ENCODE results near the gene REEP3. TPM values are rescaled to one million over a fixed set of nuclear protein-coding genes. Genes with fewer than 3 reads are reported as not detected.

Gene REEP3
- total RNA-seq, 4 donors from 2014 or later: 63.4 to 79.6 (median 73.1) TPM

DNA sequence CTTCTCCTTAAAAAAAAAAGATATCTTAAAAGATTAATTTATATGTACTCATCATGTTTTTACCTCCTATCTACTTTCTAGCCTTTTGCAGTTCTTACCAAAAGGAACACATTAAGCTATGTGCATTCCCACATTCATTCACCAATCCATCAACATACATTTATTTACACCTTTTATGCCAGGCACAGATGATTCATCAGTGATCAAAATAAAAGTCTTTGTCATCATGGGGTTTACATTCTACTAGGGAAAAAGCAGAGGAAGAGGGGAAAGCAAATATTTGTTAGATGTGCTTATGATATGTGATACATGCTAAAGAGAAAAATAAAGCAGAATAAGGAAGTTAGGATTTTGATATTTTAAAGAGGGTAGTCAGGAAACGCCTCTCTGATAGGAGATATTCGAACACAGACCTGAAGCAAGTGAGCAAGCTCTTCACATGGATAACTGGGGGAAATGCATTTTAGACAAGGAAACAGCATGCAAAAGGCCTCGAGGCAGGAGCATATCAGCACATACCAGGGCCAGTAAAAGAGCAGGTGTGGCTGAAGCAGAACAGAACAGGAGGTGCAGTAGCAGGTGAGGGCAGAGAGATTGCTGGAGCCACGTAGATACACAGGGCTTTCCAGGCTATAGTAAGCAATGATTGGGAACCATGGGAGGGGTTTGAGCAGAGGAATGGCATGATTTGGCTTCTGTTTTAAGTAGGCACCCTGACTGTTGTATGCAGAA is 67.4 kb downstream of the REEP3 start:
- Histone ChIP-seq H3K27me3 (no peaks in the 10 kb centered on the region), H3K36me3 (no peaks in the 10 kb centered on the region), H3K4me3 (replicated peaks in 1 of 3) (no peak overlapping the region), H3K4me1 (peaks cover 19 to 24% of the 10 kb centered on the region in 2 donors), H3K9me3 (no peaks in the 10 kb centered on the region), H3K27ac (no peak overlapping the region)
- intact Hi-C loops (cut with DNase I): no loop called here
- no peak for DNase-seq
- no peak for TF ChIP-seq POLR2A (IDR thresholded peaks at IDR 0.05)
- TF ChIP-seq, protein P1, sequence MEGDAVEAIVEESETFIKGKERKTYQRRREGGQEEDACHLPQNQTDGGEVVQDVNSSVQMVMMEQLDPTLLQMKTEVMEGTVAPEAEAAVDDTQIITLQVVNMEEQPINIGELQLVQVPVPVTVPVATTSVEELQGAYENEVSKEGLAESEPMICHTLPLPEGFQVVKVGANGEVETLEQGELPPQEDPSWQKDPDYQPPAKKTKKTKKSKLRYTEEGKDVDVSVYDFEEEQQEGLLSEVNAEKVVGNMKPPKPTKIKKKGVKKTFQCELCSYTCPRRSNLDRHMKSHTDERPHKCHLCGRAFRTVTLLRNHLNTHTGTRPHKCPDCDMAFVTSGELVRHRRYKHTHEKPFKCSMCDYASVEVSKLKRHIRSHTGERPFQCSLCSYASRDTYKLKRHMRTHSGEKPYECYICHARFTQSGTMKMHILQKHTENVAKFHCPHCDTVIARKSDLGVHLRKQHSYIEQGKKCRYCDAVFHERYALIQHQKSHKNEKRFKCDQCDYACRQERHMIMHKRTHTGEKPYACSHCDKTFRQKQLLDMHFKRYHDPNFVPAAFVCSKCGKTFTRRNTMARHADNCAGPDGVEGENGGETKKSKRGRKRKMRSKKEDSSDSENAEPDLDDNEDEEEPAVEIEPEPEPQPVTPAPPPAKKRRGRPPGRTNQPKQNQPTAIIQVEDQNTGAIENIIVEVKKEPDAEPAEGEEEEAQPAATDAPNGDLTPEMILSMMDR (IDR thresholded peaks at IDR 0.05): no peak
- 85 to 87% methylated on average over 4 of the region's 4 CpGs for WGBS, 2 donors

DNA sequence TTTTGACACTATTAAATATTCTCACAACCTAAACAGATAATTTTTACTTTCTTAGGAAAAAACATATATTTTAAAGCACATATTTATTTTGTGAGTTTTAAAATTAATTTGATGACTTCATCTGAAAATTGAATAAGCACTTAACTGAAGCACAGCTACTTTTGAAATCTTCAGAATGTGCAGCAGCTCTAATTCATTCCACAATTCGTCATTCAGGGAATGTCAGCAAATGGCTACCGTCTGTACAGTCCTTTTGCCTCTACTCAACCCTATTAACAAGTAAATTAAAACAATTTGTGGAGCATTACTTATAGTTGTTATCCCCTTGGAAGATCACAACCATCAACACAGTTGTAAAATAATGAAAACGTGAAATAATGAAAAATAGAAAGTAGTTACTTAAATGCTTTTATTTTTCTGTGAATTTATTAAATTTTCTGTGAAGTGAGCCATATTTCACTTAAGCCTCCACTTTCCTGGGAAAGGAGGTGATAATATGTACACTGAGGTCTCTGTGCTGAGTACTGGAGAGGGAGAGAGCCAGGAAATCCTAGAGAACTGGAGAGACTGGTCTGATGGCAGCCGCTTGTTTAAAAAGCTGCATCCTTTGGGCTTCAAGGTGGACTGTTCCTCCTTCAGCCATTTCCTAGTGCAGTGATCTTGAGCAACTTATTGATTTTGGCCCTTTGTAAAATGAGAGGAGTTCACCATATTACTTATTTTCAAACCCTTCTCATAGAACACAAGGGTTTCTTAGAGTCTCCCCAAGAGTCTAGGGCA is 70.6 kb downstream of the REEP3 start:
- 74 to 86% methylated on average over 4 of the region's 4 CpGs for WGBS, 2 donors
- H3K4me1 ChIP-seq: peaks cover 18 to 27% of the 10 kb centered on the region in 2 donors
- H3K36me3 ChIP-seq: no peaks in the 10 kb centered on the region
- intact Hi-C loops (cut with DNase I): no loop called here
- DNase-seq: no peak
- H3K27ac ChIP-seq: no peak overlapping the region
- no peaks in the 10 kb centered on the region for H3K9me3 ChIP-seq
- no peaks in the 10 kb centered on the region for H3K27me3 ChIP-seq
- no peak for TF ChIP-seq POLR2A (IDR thresholded peaks at IDR 0.05)
- TF ChIP-seq, protein P1 (IDR thresholded peaks at IDR 0.05): no peak
- no peak overlapping the region for H3K4me3 ChIP-seq (replicated peaks in 1 of 3)

DNA sequence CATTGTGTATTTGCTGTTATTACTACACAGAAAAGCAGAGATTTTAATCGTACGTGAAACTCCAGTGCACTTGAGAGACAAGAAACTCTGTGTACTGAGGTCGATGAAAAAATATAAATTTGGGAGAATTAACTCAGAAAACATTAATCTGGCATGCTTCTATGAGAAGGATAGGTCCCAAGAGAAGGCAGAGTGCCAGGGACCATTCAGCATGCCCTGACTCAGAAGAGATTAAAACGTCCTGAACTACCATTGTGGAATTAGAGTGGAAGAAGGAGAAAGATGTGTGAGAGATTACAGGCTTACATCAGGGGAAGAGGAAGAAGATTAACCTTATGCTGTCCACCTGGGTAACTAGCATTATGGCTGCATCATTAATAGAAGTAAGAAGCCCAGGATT is 72.4 kb downstream of the REEP3 start:
- H3K4me1 ChIP-seq: peaks cover 15 to 26% of the 10 kb centered on the region in 2 donors

DNA sequence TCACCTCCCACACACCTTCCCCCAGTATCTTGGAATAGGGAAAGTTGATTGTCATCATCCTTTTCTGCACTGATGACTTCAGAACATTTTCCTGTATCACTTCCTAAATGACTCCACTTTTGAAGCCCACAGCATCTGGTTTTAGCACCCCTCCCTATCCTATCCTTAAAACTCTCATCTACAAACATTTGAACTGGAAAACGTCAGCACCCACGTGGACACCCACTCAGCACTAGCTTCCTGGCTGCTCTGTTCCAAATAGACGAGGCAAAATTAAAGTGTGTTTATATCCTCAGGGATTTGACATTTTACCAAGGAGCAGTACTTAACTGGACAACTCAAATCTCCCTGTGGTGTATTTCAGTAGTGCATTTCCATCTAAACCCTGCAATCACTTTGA is 73.9 kb downstream of the REEP3 start:
- Histone ChIP-seq H3K9me3 (no peaks in the 10 kb centered on the region), H3K4me3 (replicated peaks in 1 of 3) (no peak overlapping the region), H3K36me3 (no peaks in the 10 kb centered on the region), H3K27me3 (no peaks in the 10 kb centered on the region), H3K27ac (no peak overlapping the region), H3K4me1 (peaks cover 15 to 26% of the 10 kb centered on the region in 2 donors)
- DNase-seq: no peak
- WGBS, 2 donors: 33 to 52% methylated on average over 3 of the region's 3 CpGs
- intact Hi-C loops (cut with DNase I): no loop called here
- no peak for TF ChIP-seq POLR2A (IDR thresholded peaks at IDR 0.05)
- TF ChIP-seq, protein P1 (IDR thresholded peaks at IDR 0.05): peak in 1 of 6 experiments; percentile 10

More for the DNA sequence above, 72.4 kb downstream of the REEP3 start:
- Histone ChIP-seq H3K36me3 (no peaks in the 10 kb centered on the region), H3K9me3 (no peaks in the 10 kb centered on the region), H3K27ac (no peak overlapping the region), H3K27me3 (no peaks in the 10 kb centered on the region), H3K4me3 (replicated peaks in 1 of 3) (no peak overlapping the region)
- DNase-seq: no peak
- WGBS, 2 donors: 54 to 65% methylated on average over 4 of the region's 4 CpGs
- intact Hi-C loops (cut with DNase I): no loop called here
- TF ChIP-seq POLR2A (IDR thresholded peaks at IDR 0.05): no peak
- TF ChIP-seq, protein P1 (IDR thresholded peaks at IDR 0.05): no peak

DNA sequence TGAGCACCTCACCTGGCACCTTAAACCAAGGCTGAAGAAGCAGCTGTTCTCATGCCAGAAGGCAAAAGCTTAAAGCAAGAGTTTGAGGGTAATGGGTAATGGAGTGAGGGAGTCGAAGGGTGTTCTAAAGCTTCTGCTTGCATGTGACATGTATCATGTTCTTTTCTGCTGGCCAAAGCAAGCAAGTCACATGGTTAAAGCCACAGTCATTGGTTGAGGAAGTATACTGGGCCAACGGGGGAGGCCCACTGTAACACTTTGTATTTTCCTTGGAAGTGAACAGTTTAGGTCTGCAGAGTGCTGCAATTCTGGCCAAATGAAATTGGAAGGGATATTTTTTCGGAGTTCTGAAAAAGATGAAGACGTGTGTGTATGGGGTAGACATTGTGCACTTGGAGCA is 75.7 kb downstream of the REEP3 start:
- no peak for DNase-seq
- intact Hi-C loops (cut with DNase I): no loop called here
- H3K36me3 ChIP-seq: no peaks in the 10 kb centered on the region

More for the DNA sequence above, 75.7 kb downstream of the REEP3 start:
- 46 to 67% methylated on average over 4 of the region's 4 CpGs for WGBS, 2 donors
- Histone ChIP-seq H3K27me3 (no peaks in the 10 kb centered on the region), H3K4me1 (peaks cover 11 to 26% of the 10 kb centered on the region in 2 donors), H3K4me3 (replicated peaks in 1 of 3) (no peak overlapping the region), H3K9me3 (no peaks in the 10 kb centered on the region), H3K27ac (no peak overlapping the region)
- TF ChIP-seq, protein P1 (IDR thresholded peaks at IDR 0.05): no peak
- no peak for TF ChIP-seq POLR2A (IDR thresholded peaks at IDR 0.05)

Measured in thyroid gland (tissue), 4 donors.